H9 (cell line): ENCODE measurements around the gene LDLRAP1. TPM values are rescaled to one million over a fixed set of nuclear protein-coding genes. Genes with fewer than 3 reads are reported as not detected.

Source experiments
- DNase-seq: peaks from one replicate; pipeline ENCODE4 v3.0.0-alpha.2; 2017
- H2AFZ ChIP-seq: one replicate; pipeline ENCODE4 v1.6.1; 2013; ENCODE audit warnings: mild to moderate bottlenecking, low read length, control low read depth, moderate library complexity
- H2AK5ac ChIP-seq: 2 replicates; pipeline ENCODE4 v1.6.1; 2013; ENCODE audit warnings: low read length, control low read depth, mixed read lengths; ENCODE audit not compliant: insufficient read length
- H2BK120ac ChIP-seq: one replicate; pipeline ENCODE4 v1.6.1; 2013; ENCODE audit warnings: low read depth, mild to moderate bottlenecking, low read length, control low read depth, inconsistent platforms; ENCODE audit not compliant: poor library complexity, severe bottlenecking
- H2BK12ac ChIP-seq: 2 replicates; pipeline ENCODE4 v1.6.1; 2013; ENCODE audit warnings: low read length, control low read depth, mixed read lengths, low read depth; ENCODE audit not compliant: insufficient read length
- H2BK15ac ChIP-seq: 2 replicates; pipeline ENCODE4 v1.6.1; 2013; ENCODE audit warnings: low read depth, low read length, control low read depth
- H2BK20ac ChIP-seq: one replicate; pipeline ENCODE4 v1.6.1; 2013; ENCODE audit warnings: low read depth, mild to moderate bottlenecking, low read length, control low read depth, inconsistent platforms; ENCODE audit not compliant: poor library complexity, severe bottlenecking
- H2BK5ac ChIP-seq: 2 replicates; pipeline ENCODE4 v1.6.1; 2013; ENCODE audit warnings: low read length, control low read depth, mixed read lengths; ENCODE audit not compliant: insufficient read length
- H3K14ac ChIP-seq: 2 replicates; pipeline ENCODE4 v1.6.1; 2013; ENCODE audit warnings: low read length, control low read depth; ENCODE audit not compliant: insufficient read depth
- H3K18ac ChIP-seq: 2 replicates; pipeline ENCODE4 v1.6.1; 2013; ENCODE audit warnings: low read depth, mild to moderate bottlenecking, mixed read lengths, low read length, control low read depth; ENCODE audit not compliant: insufficient read length
- H3K23ac ChIP-seq: 2 replicates; pipeline ENCODE4 v1.6.1; 2013; ENCODE audit warnings: low read length, control low read depth, mixed read lengths, low read depth; ENCODE audit not compliant: insufficient read length
- H3K23me2 ChIP-seq: 2 replicates; pipeline ENCODE4 v1.6.1; 2013; ENCODE audit warnings: low read depth, mild to moderate bottlenecking, mixed read lengths, low read length, control low read depth; ENCODE audit not compliant: insufficient read length, poor library complexity, severe bottlenecking
- H3K27ac ChIP-seq: 2 replicates; pipeline ENCODE4 v1.5.1; 2013; ENCODE audit warnings: low read length, control low read depth, mixed read lengths, low read depth; ENCODE audit not compliant: insufficient read length
- H3K27me3 ChIP-seq: 2 replicates; pipeline ENCODE4 v1.6.1; 2013; ENCODE audit warnings: low read length, control low read depth, inconsistent platforms; ENCODE audit not compliant: insufficient read depth
- H3K4ac ChIP-seq: 2 replicates; pipeline ENCODE4 v1.6.1; 2013; ENCODE audit warnings: low read depth, mild to moderate bottlenecking, control low read depth, inconsistent platforms, low read length, moderate library complexity
- H3K4me1 ChIP-seq: 2 replicates; pipeline ENCODE4 v1.6.1; 2013; ENCODE audit warnings: low read length, control low read depth, inconsistent platforms; ENCODE audit not compliant: insufficient read depth
- H3K4me2 ChIP-seq: 2 replicates; pipeline ENCODE4 v1.6.1; 2013; ENCODE audit warnings: low read length, control low read depth, mixed read lengths; ENCODE audit not compliant: insufficient read length, insufficient read depth
- H3K56ac ChIP-seq: 2 replicates; pipeline ENCODE4 v1.6.1; 2013; ENCODE audit warnings: low read depth, mild to moderate bottlenecking, mixed read lengths, low read length, control low read depth; ENCODE audit not compliant: insufficient read length
- H3K79me1 ChIP-seq: 2 replicates; pipeline ENCODE4 v1.6.1; 2013; ENCODE audit warnings: low read depth, mild to moderate bottlenecking, moderate library complexity, low read length, control low read depth, inconsistent platforms; ENCODE audit not compliant: insufficient read depth, poor library complexity, severe bottlenecking
- H3K79me2 ChIP-seq: 2 replicates; pipeline ENCODE4 v1.6.1; 2013; ENCODE audit warnings: low read length, control low read depth, inconsistent platforms; ENCODE audit not compliant: insufficient read depth
- H3K9ac ChIP-seq: 2 replicates; pipeline ENCODE4 v1.6.1; 2013; ENCODE audit warnings: low read length, control low read depth, mixed read lengths; ENCODE audit not compliant: insufficient read length; ENCODE audit errors: extremely low read depth
- H3K9me3 ChIP-seq: one replicate; pipeline ENCODE4 v1.6.1; 2013; ENCODE audit warnings: low read depth, low read length, inconsistent platforms; ENCODE audit not compliant: control insufficient read depth
- H3T11ph ChIP-seq: one replicate; pipeline ENCODE4 v1.6.1; 2013; ENCODE audit warnings: mild to moderate bottlenecking, low read length, control low read depth, inconsistent platforms
- H4K20me1 ChIP-seq: one replicate; pipeline ENCODE4 v1.6.1; 2013; ENCODE audit not compliant: control insufficient read depth, insufficient read length, insufficient read depth
- H4K5ac ChIP-seq: 2 replicates; pipeline ENCODE4 v1.6.1; 2013; ENCODE audit warnings: low read depth, mild to moderate bottlenecking, mixed read lengths, low read length, control low read depth; ENCODE audit not compliant: insufficient read length
- H4K8ac ChIP-seq: replicated peaks from 2 replicates; pipeline ENCODE4 v1.6.1; 2013; ENCODE audit warnings: low read length, control low read depth, mixed read lengths, low read depth; ENCODE audit not compliant: insufficient read length
- H4K91ac ChIP-seq: 2 replicates; pipeline ENCODE4 v1.6.1; 2013; ENCODE audit warnings: low read depth, mild to moderate bottlenecking, moderate library complexity, mixed read lengths, low read length, control low read depth; ENCODE audit not compliant: insufficient read length
- H3K27ac Mint-ChIP-seq, 3 experiments: 2 replicates in 2 of 3; 3 replicates in 1 of 3; pipeline ENCODE4 v1.8.0; 2020 to 2021; ENCODE audit warnings: mixed read lengths in 3 of 3, mild to moderate bottlenecking in 1 of 3, moderate library complexity in 1 of 3
- H3K27me3 Mint-ChIP-seq: 2 replicates; pipeline ENCODE4 v1.8.0; 2021; ENCODE audit warnings: low read depth, mild to moderate bottlenecking, moderate library complexity, mixed read lengths
- H3K36me3 Mint-ChIP-seq, 3 experiments: 2 replicates in 2 of 3; 3 replicates in 1 of 3; pipeline ENCODE4 v1.8.0; 2020 to 2021; ENCODE audit warnings: low read depth in 3 of 3, mixed read lengths in 3 of 3; ENCODE audit not compliant: insufficient read depth in 1 of 3
- H3K4me1 Mint-ChIP-seq, 2 experiments: 2 replicates each; pipeline ENCODE4 v1.8.0; 2020; ENCODE audit warnings: mixed read lengths in 2 of 2
- H3K4me3 Mint-ChIP-seq, 2 experiments: 2 replicates in 1 of 2; 3 replicates in 1 of 2; pipeline ENCODE4 v1.8.0; 2020 to 2021; ENCODE audit warnings: mild to moderate bottlenecking in 2 of 2, mixed read lengths in 2 of 2, moderate library complexity in 1 of 2
- H3K9me3 Mint-ChIP-seq, 2 experiments: 2 replicates in 1 of 2; 3 replicates in 1 of 2; pipeline ENCODE4 v1.8.0; 2020; ENCODE audit warnings: mild to moderate bottlenecking in 2 of 2, mixed read lengths in 2 of 2, moderate library complexity in 1 of 2
- WGBS: extraction: QIAGEN DNeasy Blood & Tissue Kit; methylation state at CpG from one replicate; pipeline ENCODE4 v1.1.7; 2013; ENCODE audit warnings: missing lambda C conversion rate, low lambda C conversion rate, mixed read lengths; ENCODE audit not compliant: insufficient read length; ENCODE audit errors: extremely low coverage; 5-methylcytosine and 5-hydroxymethylcytosine counted together
- total RNA-seq: library from RNA; stranded (reverse); gene quantifications from 2 replicates; pipeline ENCODE4 v1.2.1, GENCODE V29; 2021
- TF ChIP-seq, protein P1 (sequence below): fragments of 200-600 bp; sonication (generic); conservative IDR thresholded peaks from 3 replicates; pipeline ENCODE4 v1.8.0; 2021; ENCODE audit warnings: antibody characterized with exemption, mild to moderate bottlenecking

The LDLRAP1 gene
- total RNA-seq, 1 experiment from 2014 or later, result 15.7 TPM

GRCh38 chr1:25532970-25533369, 10.4 kb upstream of the LDLRAP1 start:
- H3K23me2 ChIP-seq, result no peaks in the 10 kb centered on the region
- H4K5ac ChIP-seq, result no peak overlapping the region
- no peaks in the 10 kb centered on the region for H4K20me1 ChIP-seq
- H2BK12ac ChIP-seq, result no peak overlapping the region
- H3K4me1 Mint-ChIP-seq, result peaks cover 14 to 15% of the 10 kb centered on the region in 2 experiments
- H3K18ac ChIP-seq, result no peak overlapping the region
- H3K27ac ChIP-seq, result no peak overlapping the region
- TF ChIP-seq, protein P1, sequence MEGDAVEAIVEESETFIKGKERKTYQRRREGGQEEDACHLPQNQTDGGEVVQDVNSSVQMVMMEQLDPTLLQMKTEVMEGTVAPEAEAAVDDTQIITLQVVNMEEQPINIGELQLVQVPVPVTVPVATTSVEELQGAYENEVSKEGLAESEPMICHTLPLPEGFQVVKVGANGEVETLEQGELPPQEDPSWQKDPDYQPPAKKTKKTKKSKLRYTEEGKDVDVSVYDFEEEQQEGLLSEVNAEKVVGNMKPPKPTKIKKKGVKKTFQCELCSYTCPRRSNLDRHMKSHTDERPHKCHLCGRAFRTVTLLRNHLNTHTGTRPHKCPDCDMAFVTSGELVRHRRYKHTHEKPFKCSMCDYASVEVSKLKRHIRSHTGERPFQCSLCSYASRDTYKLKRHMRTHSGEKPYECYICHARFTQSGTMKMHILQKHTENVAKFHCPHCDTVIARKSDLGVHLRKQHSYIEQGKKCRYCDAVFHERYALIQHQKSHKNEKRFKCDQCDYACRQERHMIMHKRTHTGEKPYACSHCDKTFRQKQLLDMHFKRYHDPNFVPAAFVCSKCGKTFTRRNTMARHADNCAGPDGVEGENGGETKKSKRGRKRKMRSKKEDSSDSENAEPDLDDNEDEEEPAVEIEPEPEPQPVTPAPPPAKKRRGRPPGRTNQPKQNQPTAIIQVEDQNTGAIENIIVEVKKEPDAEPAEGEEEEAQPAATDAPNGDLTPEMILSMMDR, result no peak
- H3K79me1 ChIP-seq, result no peaks in the 10 kb centered on the region
- H3K4ac ChIP-seq, result no peak overlapping the region
- H4K91ac ChIP-seq, result no peak overlapping the region
- H3K9me3 Mint-ChIP-seq, result peaks cover 2 to 4% of the 10 kb centered on the region in 2 experiments; a peak in 2 of 5 replicates
- H3K23ac ChIP-seq, result no peak overlapping the region
- H3K9ac ChIP-seq, result no peak overlapping the region
- H3K4me3 Mint-ChIP-seq, result no peak overlapping the region
- no peak overlapping the region for H3K14ac ChIP-seq
- no peak overlapping the region for H2BK20ac ChIP-seq
- no peak for DNase-seq
- no peak overlapping the region for H2BK15ac ChIP-seq
- no peak overlapping the region for H4K8ac ChIP-seq
- no peak overlapping the region for H3K4me2 ChIP-seq
- H3K27me3 Mint-ChIP-seq, result peaks cover 6% of the 10 kb centered on the region; the same call in 1 of the 2 replicates
- no peak overlapping the region for H2AK5ac ChIP-seq
- no peak overlapping the region for H3T11ph ChIP-seq
- no peak overlapping the region for H2AFZ ChIP-seq
- no peaks in the 10 kb centered on the region for H3K27me3 ChIP-seq
- no CpG with 5 or more reads among the region's 3 CpGs for WGBS
- no peaks in the 10 kb centered on the region for H3K79me2 ChIP-seq
- no peak overlapping the region for H2BK5ac ChIP-seq
- no peaks in the 10 kb centered on the region; the same call in 1 of the 2 replicates for H3K4me1 ChIP-seq
- no peaks in the 10 kb centered on the region for H3K9me3 ChIP-seq
- no peak overlapping the region for H3K27ac Mint-ChIP-seq
- H2BK120ac ChIP-seq, result no peak overlapping the region
- no peaks in the 10 kb centered on the region for H3K36me3 Mint-ChIP-seq
- H3K56ac ChIP-seq, result no peak overlapping the region
